C4-2B (cell line): Measurements from ENCODE around the gene SLC2A6.

Experiments
- CTCF ChIP-seq: fragments of 450-650 bp; conservative IDR thresholded peaks from 2 replicates; pipeline ENCODE4 v1.5.1; 2017; ENCODE audit warnings: mild to moderate bottlenecking
- ZFX ChIP-seq: fragments of 450-650 bp; IDR thresholded peaks from 2 replicates; pipeline ENCODE4 v1.6.1; 2017

GRCh38 chr9:133457233-133457632, 21.7 kb downstream of the SLC2A6 start:
- TF ChIP-seq CTCF (no peak), ZFX (no peak)
